ENCODE results near the gene PCDHGA1. TPM values are rescaled to one million over a fixed set of nuclear protein-coding genes. Genes with fewer than 3 reads are reported as not detected.

Gene PCDHGA1
- total RNA-seq, 1 experiment from 2014 or later: 0.63 TPM

DNA sequence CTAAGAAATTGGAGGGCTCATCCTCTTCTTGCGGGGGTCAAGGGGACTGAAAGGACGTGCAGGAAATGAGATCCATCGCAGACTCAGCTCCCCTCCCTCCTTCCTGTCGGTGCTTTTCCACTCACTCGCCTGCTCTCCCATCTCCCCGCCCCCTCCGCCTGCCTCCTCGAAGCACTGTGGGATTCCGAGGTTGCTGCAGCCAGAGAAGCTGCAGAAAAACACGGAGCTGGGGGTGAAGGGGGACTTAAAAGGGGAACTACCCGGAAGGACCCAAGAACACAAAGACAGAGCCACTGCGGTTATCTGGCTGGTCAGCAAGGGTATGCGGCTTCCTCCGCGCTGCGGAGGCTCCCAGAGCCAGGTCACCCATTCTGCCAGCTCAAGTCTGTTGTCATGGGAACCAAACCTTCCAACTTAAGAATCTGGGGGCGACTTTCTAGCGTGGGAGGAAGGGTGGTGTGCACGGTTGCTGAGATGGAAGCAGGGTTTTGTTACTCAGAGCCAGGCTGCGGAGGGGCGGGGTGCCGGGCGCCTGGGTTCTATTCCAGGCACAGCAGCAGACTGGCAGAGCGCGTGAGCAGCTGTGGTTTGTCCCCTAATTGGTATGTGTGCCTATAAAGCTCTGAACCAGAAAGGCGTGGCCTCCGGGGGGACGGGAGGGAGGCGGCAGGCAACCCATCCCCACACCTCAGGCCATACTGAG, 183.5 kb downstream of the PCDHGA1 start:
- H3K27ac Mint-ChIP-seq: peak overlapping the region; percentile 90 to 96 (median 96)
- Histone ChIP-seq H2BK20ac (ENCODE audit: low read depth, low read length, poor library complexity, severe bottlenecking) (no peak overlapping the region), H3K14ac (ENCODE audit: insufficient read depth, low read length) (peak overlapping the region; percentile 54), H3K79me2 (ENCODE audit: insufficient read depth, low read length) (no peaks in the 10 kb centered on the region), H2BK5ac (ENCODE audit: insufficient read length, low read length) (no peak overlapping the region), H3K23me2 (ENCODE audit: insufficient read length, low read depth, low read length, poor library complexity, severe bottlenecking) (peaks cover 17% of the 10 kb centered on the region), H3K4me1 (ENCODE audit: insufficient read depth, low read length) (no peaks in the 10 kb centered on the region; the same call in 1 of the 2 replicates), H4K8ac (replicated peaks; ENCODE audit: insufficient read length, low read depth, low read length) (no peak overlapping the region), H4K91ac (ENCODE audit: insufficient read length, low read depth, low read length) (no peak overlapping the region), H3K56ac (ENCODE audit: insufficient read length, low read depth, low read length) (no peak overlapping the region), H3K18ac (ENCODE audit: insufficient read length, low read depth, low read length) (peak overlapping the region; percentile 55), H3K4me2 (ENCODE audit: insufficient read depth, insufficient read length, low read length) (peak overlapping the region; percentile 91), H2BK15ac (ENCODE audit: low read depth, low read length) (no peak overlapping the region), H3K9ac (ENCODE audit: extremely low read depth, insufficient read length, low read length) (peak overlapping the region; percentile 21), H3T11ph (ENCODE audit: low read length) (no peak overlapping the region), H3K23ac (ENCODE audit: insufficient read length, low read depth, low read length) (no peak overlapping the region), H2AFZ (ENCODE audit: low read length) (no peak overlapping the region), H3K79me1 (ENCODE audit: insufficient read depth, low read depth, low read length, poor library complexity, severe bottlenecking) (no peaks in the 10 kb centered on the region), H3K4ac (ENCODE audit: low read depth, low read length) (no peak overlapping the region; the same call in 1 of the 2 replicates), H2BK12ac (ENCODE audit: insufficient read length, low read depth, low read length) (no peak overlapping the region), H4K5ac (ENCODE audit: insufficient read length, low read depth, low read length) (no peak overlapping the region), H3K9me3 (ENCODE audit: control insufficient read depth, low read depth, low read length) (no peaks in the 10 kb centered on the region), H4K20me1 (ENCODE audit: control insufficient read depth, insufficient read depth, insufficient read length) (no peaks in the 10 kb centered on the region), H2AK5ac (ENCODE audit: insufficient read length, low read length) (no peak overlapping the region), H3K27ac (ENCODE audit: insufficient read length, low read depth, low read length) (no peak overlapping the region), H3K27me3 (ENCODE audit: insufficient read depth, low read length) (no peaks in the 10 kb centered on the region), H2BK120ac (ENCODE audit: low read depth, low read length, poor library complexity, severe bottlenecking) (no peak overlapping the region)
- peak; percentile 85 for DNase-seq
- H3K4me3 Mint-ChIP-seq: peak overlapping the region; percentile 75 to 88
- peaks cover 20 to 43% (median 30%) of the 10 kb centered on the region in 3 experiments for H3K36me3 Mint-ChIP-seq (ENCODE audit: insufficient read depth in 1 of 3, low read depth in 3 of 3)
- TF ChIP-seq CTCF (conservative IDR thresholded peaks at IDR 0.05): no peak
- H3K4me1 Mint-ChIP-seq: peaks cover 40 to 52% of the 10 kb centered on the region in 2 experiments
- no CpG with 5 or more reads among the region's 29 CpGs for WGBS (ENCODE audit: extremely low coverage, insufficient read length, low lambda C conversion rate)
- H3K27me3 Mint-ChIP-seq (ENCODE audit: low read depth): peaks cover 3% of the 10 kb centered on the region; the same call in 1 of the 2 replicates
- no peaks in the 10 kb centered on the region; a peak in 1 of 5 replicates for H3K9me3 Mint-ChIP-seq
